Muscle of arm (tissue), 12 donors: ENCODE results near the gene TMEM163. TPM values are rescaled to one million over a fixed set of nuclear protein-coding genes. Genes with fewer than 3 reads are reported as not detected.
"Not testable (repeated sequence)": the region's sequence is repeated elsewhere in the genome, so short reads cannot be mapped to it uniquely, and the experiment has no call there.

ENCODE experiments used
- DNase-seq: peaks from one replicate; pipeline ENCODE4 v3.0.0-alpha.2; 2013
- polyA plus RNA-seq, 12 donors: library from polyadenylated mRNA; unstranded; fragments of 120-200 nt; gene quantifications; one replicate each; pipeline ENCODE4 v1.2.1, GENCODE V29; 2013; ENCODE audit not compliant: insufficient read length in 12 of 12

TMEM163 gene
- polyA plus RNA-seq, 12 donors, result 0.64 to 2.6 (median 1.3) TPM; not detected in 2

GRCh38 chr2:134665727-134666506 is 52.9 kb downstream of the TMEM163 start:
- no peak for DNase-seq

DNA sequence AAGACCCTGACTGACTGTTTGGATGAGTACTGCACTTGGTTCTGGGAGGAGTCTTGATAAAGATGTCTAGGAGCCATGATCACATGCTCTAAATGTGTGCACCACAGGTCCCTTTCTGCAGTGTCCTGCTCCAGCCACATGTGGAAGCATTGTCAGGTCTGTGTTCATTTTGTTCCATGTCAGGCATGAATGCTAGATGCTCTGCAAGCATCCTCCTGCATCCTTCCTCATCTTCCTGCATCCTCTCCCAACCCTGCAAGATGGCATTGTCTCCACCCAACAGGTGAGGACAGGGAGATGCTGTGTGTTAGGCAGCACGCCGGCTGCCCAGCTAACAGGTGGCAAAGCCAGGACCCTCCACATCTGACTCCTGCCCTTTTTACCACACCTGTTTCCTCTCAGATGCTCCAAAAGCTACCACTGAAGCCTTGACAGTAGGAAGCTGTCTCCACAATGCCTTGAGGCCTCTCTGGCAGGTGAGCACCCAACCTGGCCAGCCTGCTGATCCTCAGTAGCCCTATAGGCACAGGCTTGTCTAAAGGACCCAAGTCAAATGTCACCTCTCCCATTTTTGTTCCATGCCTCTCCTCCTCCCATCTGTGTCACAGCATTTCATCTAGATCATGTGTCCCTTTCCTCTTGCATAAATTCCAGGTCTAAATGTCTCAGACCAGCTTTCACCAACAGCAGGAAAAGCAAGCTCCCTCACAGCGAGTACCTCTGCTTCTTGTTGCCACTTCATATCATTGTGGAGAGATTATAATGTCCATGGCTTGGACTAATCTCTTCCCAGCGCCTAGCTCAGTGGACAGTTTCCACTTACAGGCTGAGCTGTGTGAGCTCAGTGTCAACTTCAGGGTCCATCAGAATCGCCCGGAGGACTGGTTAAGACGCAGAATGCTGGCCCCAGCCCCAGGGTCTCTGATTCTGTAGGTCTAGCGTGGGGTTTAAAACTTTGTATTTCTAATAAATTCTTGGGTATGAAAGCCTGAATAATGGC is 55.0 kb downstream of the TMEM163 start:
- no peak for DNase-seq

DNA sequence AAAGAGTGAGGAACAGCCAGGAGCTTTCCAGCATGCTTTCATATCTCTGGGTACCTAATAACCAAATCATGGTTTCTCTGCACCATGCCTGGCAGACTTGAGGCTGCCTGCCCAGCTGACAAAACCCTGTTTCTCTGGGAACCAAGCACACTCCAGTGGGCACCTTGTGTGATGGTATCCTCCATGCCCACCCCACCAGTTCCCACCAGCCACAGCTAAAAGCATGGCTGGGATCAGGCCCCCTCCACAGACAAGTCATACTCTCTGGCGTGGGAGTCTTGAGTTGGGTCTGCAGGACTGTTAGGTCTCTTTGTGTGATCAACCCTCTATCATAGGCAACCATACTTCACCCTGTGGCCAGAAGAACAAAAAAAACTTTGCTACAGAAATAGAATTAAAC is 56.0 kb downstream of the TMEM163 start:
- no peak for DNase-seq

DNA sequence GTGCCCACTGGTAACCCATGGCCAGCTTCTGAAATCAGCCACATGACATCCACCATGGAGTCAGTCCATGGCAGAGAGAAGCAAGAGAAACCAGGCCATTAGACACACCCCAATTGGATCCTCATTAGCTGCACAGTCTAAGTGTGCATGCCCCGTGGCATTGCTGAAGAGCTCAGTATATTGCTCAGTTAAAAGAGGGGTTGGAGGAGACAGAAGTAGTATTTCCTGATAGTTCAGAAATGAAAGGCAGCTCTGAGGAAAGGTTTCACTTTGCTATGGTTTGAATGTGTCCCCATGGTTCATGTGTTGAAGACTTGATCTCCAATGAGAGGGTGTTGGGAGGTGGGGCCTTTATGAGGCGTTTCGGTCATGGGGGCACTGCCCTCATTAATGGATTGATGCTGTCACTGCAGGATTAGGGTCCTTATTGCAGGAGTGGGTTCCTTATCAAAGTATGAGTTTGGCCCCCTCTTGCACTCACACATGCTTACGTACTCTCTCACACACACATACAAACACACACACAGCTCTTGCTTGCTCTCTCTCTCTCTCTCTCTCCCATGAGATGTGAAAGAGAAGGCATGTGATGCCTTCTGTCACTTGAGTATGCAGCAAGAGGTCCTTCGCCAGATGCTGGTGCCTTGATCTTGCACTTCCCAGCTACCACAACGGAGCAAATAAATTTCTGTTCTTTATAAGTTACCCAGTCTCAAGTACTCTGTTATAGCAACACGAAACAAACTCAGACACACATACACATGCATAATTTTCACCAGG is 58.0 kb downstream of the TMEM163 start:
- DNase-seq, result no peak

DNA sequence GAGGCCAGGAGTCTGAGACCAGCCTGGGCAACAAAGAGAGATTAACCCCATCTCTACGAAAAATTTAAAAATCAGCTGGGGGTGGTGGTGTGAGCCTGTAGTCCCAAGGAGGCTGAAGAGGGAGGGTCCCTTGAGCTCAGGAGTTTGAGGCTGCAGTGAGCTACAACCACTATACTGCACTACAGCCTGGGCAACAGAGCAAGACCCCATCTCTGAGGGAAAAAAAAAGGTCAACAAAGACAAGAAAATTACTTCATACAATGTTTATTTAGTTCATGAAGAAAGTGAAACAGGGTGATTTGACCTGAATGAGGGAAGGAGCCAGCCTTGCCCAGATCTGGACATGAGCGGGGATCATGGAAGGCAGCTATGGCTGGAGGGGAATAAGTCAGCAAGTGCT is 59.1 kb downstream of the TMEM163 start:
- no peak for DNase-seq

GRCh38 chr2:134657650-134658250 is 61.0 kb downstream of the TMEM163 start:
- DNase-seq, result no peak

GRCh38 chr2:134656391-134656790 is 62.4 kb downstream of the TMEM163 start:
- not testable (repeated sequence) for DNase-seq

DNA sequence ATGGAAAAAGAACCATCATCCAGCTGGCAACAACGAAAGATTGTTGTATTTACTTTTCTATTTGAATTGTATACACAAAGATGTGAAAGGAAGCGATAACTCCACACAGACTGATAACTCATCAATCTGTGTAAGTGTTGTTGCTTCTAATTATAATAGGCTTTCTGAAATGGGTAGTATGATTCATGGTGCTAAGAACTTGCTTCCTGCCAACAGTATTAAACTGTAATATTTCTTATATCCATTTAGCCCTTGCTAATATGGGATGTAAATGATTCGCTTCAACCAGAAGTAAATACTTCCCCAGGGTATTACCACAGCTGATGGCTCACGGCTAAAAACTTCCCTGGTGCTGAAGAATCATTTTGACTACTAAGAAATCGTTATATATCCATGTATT is 70.2 kb downstream of the TMEM163 start:
- DNase-seq, result no peak

GRCh38 chr2:134647607-134648256 is 71.1 kb downstream of the TMEM163 start:
- peak; percentile 7 for DNase-seq

GRCh38 chr2:134642938-134643337 is 75.9 kb downstream of the TMEM163 start:
- DNase-seq, result no peak

DNA sequence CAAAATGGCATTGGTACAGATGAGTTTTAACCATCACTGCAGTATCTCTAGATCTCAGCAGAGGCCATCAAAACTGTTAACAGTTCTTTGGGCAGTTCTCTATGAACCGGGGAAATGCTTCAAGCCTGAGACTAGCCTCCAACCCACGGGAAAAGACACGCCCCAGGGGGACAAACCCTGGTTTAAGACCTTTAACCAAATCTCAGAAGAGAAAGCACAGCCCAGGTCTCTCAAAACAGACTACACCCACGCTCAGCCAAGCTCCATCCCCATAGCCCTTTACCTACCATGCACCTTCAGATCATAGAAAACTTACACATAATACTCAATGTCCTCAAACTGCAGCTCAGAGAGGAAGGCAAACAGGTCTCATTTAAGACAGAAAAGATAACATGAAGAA is 78.3 kb downstream of the TMEM163 start:
- no peak for DNase-seq

DNA sequence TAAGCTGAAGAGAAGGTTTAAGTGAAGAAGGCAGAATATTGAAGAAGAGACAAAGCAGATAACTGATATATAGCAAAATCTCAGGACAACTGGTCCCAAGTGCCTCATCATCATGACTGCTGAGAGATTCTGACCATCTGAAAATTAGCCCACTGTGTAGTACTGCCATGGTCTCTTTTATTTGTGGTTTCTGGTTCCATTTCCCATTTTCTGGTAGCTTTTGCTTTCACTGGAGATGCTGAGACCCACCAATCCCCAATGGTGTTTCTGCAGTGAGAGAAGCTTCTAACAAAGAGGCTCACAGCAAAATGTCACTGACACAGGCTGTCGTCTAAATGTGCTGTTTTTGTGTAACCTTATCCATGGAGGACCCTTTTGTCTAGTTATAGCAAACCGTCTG is 79.5 kb downstream of the TMEM163 start:
- no peak for DNase-seq

GRCh38 chr2:134636714-134637113 is 82.1 kb downstream of the TMEM163 start:
- no peak for DNase-seq

DNA sequence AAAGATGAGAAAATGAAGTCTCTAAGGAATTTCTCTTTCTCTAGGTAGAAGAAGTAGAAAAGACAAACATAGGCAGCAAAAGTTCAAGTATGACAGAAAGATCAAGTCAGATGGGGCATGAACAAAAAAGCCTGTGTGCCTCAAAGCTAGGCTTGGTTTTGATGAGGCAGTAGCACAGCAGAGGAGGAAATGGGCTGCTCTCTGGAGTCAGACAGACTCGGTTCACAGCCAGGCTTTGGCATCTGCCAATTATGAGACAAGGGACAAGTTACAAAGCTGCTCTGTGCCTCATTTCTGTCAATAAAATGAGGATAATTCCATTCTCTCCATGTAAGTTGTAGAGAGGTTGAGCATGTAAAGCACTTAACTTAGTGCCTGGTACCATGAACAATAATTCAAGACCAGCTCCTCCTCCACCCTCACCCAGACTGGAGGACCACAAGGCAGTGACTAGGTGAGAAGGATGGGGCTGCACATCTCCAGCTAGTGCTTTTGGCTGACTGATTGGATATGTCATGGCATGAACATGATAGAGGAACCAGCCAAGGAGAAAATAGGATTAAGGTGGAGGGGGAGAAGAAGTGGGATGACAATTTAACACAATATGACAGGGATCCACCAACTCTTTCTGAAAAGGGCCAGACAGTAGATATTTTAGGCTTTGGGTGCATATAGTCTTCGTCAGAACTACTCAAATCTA is 84.6 kb downstream of the TMEM163 start:
- no peak for DNase-seq

- no peak for DNase-seq
These were observed 88.2 kb downstream of the TMEM163 start for GRCh38 chr2:134630504-134631159.

DNA sequence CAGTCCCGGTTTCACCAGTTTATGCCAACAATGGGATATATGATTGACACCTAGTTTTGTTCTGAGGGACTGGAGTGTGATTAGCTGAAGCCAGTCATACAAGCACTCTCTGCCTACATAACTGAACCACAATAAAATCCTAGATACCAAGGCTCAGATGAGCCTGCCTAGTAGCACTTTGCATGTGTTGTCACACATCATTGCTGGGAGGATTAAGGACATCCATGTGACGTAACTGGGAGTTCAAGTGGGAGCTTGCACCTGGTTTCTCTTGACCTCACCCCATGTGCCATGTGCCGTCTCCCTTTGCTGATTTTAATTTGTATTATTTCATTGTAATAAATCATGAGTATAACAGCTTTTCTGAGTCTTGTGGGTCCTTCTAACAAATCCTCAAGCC is 90.3 kb downstream of the TMEM163 start:
- no peak for DNase-seq

- no peak for DNase-seq
These were observed 92.0 kb downstream of the TMEM163 start for GRCh38 chr2:134626781-134627180.

GRCh38 chr2:134625311-134625710 is 93.5 kb downstream of the TMEM163 start:
- no peak for DNase-seq

GRCh38 chr2:134623796-134624195 is 95.0 kb downstream of the TMEM163 start:
- DNase-seq, result no peak

DNA sequence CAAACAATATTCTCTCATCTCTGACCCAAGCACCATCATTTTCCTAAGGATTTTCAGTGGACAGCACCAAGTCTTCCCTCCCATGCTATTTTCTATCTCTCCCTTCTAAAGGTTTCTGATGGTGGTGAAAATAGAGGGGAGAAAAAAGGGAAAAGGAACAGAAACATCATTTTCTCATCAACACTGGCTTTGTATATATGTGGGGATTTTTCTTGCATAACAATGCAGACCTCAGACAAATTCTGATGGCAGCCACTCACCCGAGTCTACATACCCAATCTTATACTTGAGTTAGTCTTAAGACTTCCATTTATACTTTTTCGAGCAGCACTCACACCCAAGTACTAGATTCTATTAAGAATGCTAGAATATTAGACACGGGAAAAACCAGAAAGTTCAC is 95.8 kb downstream of the TMEM163 start:
- no peak for DNase-seq
